GM18511 (cell line): ENCODE measurements around the gene PTPRF.

Source experiments
- ATAC-seq: cut with Tn5 transposase; IDR thresholded peaks from one replicate; pipeline ENCODE4 v1.9.1; 2021; ENCODE audit warnings: mild to moderate bottlenecking, moderate library complexity; ENCODE audit not compliant: unreplicated experiment

Gene PTPRF

DNA sequence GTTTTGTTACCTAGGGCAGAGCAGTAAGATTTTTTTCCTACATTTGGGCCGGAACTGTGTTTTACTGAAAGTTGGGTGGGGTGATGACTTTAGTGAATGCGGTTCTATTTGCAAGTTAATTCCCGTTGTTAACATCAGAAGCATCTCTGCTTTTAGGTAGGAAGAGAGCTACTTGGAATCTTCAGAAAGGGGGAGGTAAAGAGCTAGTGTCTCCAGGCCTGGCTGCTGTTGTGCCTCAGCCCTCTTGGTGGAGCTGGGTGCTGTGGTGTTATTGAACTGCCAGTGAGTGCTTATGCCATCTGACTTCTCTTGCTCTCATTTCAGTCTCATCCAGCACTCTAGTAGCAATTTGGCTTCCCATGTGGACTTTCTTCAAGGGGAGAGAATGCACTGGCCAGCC, 122.7 kb downstream of the PTPRF start:
- no peak for ATAC-seq

DNA sequence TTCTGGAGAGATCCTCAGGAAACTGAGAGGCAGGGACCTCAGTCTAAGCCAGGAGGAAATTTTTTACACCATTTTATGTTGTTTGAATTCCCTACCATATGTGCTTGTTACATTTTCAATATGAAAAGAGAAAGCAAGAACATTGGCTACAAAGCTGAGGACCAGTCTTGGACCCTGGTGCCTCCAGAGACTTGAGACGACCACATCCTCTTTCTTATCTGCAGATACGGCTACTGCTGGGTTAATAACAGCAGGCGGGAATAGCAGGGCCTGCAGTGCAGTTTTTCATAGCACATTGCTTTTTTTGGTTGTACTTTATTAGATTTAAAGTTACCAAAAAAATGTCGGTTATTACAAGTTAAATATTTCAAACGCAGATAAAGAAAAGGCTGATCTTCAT, 123.2 kb downstream of the PTPRF start:
- no peak for ATAC-seq

DNA sequence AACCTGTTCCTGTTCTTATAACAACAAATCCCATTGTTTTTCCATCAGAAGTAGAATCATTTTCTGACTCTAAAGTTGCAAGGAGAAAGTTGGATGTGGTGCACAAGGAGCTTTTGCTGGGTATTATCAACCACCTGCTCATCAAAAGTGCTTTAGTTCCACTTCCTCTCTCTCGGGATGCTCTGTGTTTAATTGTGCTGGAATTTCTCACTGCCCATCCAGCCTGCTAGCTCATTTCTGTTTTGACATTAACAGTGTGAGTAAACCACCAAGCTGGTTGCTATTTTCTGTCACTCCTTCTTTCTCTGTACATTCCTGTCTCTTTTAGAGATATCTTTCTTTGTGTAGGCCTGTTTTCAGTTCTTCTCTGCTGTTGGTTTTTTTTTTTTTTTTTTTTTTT, 125.3 kb downstream of the PTPRF start:
- ATAC-seq: no peak

DNA sequence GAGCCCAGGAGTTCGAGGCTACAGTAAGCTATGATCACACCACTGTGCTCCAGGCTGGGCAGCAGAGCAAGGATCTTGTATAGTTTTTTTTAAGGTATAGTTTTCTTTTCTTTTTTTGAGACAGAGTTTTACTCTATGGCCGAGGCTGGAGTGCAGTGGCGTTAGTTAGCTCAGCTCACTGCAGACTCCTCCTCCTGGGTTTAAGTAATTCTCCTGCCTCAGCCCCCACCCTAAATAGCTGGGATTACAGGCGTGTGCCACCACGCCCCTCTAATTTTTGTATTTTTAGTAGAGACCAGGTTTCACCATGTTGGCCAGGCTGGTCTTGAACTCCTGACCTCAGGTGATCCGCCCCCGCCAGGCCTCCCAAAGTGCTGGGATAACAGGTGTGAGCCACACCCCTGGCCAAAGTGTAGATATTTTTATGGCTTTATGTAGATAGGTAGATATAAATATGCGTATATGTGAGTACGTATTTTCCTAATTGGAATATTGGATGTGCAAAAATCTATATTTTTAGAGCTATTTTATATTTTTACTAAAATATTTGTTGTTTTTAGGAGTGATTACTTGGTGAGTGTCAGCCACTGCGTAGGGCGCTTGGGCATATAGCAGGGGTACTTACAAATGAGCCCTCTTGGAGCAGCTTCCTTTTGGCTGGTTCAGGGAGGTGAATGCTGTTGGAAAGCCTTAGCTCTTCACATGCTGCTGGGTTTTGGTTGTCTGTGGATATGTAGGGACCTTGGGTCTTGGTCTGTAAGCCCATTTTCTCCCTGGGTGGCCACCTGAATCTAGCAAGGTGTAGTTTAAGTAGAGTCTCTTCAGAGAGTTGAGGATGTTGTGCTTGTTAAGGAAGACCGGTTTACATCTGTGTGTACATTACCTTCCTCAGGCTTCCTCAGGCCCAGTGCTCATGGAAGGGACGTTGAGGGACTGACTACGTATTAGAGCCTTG, 128.8 kb downstream of the PTPRF start:
- no peak for ATAC-seq

DNA sequence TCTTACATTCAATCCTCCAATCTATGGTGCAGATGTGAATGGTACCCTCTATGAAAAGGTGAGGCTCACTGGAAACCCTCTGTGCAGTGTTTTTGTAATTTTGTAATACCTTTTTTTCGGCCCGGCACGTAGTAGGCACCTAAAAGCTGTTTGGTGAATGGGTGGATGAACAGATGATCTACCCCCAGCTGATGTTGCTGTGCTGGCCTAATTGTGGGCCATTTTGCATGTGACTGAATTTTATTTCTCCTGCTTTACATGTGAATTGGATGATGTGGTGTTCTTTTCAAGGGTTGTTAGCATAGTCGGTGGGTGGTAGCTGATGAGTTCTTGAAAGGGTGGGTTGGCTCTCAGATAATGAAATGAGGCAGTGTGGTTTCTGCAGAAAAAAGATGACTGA, 129.7 kb downstream of the PTPRF start:
- no peak for ATAC-seq

DNA sequence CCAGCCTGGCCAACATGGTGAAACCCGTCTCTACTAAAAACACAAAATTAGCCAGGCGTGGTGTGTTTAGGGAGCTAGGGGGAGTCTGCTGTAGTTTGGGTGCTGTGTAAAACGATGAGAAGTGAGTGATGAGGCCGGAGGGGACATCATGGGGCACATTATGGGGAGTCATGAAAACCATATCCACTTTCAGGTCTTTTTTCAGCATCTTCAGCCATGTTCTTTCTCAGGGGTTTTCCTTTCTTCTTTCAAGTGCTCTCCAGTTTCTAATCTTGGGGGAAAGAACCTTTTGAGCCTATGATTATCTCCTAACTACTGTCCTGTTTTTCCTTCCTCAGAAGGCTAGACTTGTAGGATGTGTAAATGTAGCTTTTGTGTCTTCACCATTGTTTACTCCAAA, 133.7 kb downstream of the PTPRF start:
- no peak for ATAC-seq

DNA sequence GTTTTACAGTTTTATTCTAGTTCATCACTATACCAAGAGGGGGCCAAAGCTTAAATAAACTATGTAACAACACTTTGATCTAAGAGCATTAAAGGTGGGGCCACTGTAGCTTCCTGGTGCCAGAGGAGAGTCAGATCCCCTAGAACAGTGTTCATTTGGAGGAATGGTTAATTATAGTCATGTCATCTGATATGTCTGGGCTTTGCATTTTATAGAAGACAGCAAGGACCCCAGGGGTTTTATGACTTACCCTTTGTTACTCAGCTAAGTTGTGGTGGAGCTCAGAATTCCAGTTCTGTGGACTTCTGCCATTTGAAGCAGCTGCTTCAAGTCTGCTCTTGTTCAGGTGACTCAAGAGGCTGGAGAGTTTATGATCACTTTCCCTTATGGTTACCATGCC, 135.9 kb downstream of the PTPRF start:
- no peak for ATAC-seq

DNA sequence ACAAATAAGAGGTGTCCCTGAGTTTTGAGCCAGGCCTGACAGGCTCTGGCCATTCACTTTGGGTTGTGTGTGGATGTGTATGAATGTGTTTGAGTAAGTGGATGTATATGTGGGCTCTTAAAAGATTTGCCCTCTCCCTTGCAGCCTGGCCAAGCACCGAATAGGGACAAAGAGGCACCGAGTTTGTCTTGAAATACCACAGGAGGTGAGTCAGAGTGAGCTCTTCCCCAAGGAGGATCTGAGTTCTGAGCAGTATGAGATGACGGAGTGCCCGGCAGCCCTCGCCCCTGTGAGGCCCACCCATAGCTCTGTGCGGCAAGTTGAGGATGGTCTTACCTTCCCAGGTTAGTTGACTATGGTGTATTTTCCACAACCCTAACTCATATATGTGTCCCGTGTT, 138.3 kb downstream of the PTPRF start:
- no peak for ATAC-seq

DNA sequence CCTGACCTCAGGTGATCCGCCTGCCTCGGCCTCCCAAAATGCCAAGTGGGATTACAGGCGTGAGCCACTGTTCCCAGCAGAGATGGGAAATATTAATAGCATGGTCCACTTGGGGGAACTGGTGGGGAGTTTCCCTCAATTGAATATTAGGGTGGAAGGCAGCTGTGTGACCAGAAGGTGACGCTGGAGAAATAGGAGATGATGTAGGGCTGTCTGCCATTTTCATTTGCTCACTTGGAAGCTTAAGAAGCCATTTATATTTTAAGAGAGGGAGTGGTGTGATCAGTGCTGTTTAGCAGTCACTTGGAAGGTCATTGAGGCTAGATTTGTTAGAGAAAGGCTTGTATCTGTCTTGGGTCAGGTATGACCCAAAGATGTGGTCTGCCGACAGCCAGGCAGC, 139.2 kb downstream of the PTPRF start:
- ATAC-seq: no peak

DNA sequence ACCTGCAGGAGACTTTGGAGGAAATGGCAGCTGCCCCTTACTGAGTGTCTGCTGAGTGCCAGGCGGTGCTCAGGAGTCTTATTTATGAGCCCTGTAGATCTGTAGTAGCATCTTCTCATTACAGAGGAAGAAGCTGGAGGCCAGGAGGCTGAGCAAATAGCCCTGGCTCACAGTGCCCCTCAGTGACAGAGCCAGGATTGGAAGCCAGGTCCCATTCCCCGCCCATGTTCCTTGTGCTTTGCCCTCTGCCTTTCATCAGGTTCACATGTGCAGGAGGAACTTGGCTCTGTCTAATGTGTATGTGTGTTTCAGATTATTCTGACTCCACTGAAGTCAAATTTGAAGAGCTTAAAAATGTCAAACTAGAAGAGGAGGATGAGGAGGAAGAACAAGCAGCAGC, 140.5 kb downstream of the PTPRF start:
- no peak for ATAC-seq

DNA sequence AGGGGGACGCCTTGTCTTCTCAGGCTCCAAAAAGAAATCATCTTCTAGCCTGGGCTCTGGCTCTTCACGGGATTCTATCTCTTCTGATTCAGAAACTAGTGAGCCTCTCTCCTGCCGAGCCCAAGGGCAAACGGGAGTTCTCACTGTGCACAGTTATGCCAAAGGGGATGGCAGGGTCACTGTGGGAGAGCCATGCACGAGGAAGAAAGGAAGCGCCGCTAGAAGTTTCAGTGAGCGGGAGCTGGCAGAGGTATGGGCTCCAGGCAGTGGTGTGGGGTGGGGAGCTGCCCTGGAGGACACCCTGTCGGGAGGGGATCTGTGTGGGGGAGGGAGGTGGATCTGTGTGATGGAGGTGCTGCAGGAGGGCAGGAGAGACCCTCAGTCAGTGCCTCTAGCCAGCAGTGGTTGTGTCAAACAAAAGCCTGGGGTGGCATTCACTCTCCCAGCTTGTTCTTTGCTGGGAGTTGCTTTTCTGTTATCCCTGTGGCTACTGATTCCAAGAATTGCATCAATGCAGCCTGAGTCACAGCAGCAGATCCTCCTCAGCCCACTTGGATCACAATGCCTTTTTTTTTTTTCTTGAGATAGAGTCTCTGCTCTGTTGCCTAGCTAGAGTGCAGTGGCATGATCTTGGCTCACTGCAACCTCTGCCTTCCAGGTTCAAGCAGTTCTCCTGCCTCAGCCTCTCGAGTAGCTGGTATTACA, 141.1 kb downstream of the PTPRF start:
- ATAC-seq: no peak

DNA sequence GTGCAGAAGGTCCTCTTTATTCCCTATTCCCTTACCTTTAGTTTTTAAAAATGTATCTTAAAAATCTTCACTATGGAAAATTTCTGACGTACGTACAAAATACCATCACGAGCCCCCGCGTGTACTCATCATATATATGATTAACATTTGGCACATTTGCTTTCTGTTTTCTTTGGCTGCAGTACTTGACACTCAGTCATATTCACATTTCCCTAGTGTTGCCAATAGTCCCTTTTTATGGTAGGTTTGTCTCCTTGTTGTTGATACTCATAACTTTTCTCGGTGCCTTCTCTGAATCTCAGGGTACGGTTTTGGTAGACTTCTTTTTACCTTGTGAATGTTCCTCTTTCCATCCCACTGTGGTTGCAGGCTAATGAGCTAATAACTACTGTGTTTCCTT, 142.6 kb downstream of the PTPRF start:
- ATAC-seq: no peak
